ENCODE data around the gene HBQ1.
"Not testable (repeated sequence)": the region's sequence is repeated elsewhere in the genome, so short reads cannot be mapped to it uniquely, and the experiment has no call there.

Gene HBQ1

GRCh38 chr16:170088-170507 is 10.2 kb upstream of the HBQ1 start:
- H3K9ac ChIP-seq (ENCODE audit: low read length); H3K9me3 ChIP-seq (ENCODE audit: control insufficient read depth, insufficient read depth, low read depth, low read length); H3K4me3 ChIP-seq (ENCODE audit: low read depth, low read length); H3K27ac ChIP-seq (ENCODE audit: low read depth, low read length); H3K36me3 ChIP-seq (ENCODE audit: control insufficient read depth, insufficient read depth, low read length): not testable (repeated sequence)
- Histone ChIP-seq H3K27me3 (ENCODE audit: control insufficient read depth, insufficient read depth, low read length) (peaks cover 90% of the 10 kb centered on the region), H3K4me1 (ENCODE audit: control insufficient read depth, insufficient read depth, low read length) (peaks cover 33% of the 10 kb centered on the region)

- peaks cover 29% of the 10 kb centered on the region for H3K4me1 ChIP-seq (ENCODE audit: control insufficient read depth, insufficient read depth, low read length)
- no peak overlapping the region for H3K4me3 ChIP-seq (ENCODE audit: low read depth, low read length)
- H3K36me3 ChIP-seq (ENCODE audit: control insufficient read depth, insufficient read depth, low read length) = no peaks in the 10 kb centered on the region
- H3K9ac ChIP-seq (ENCODE audit: low read length) = no peak overlapping the region
- H3K27ac ChIP-seq (ENCODE audit: low read depth, low read length) = no peak overlapping the region
- H3K9me3 ChIP-seq (ENCODE audit: control insufficient read depth, insufficient read depth, low read depth, low read length) = no peaks in the 10 kb centered on the region
- H3K27me3 ChIP-seq (ENCODE audit: control insufficient read depth, insufficient read depth, low read length) = peaks cover 90% of the 10 kb centered on the region
Measured at GRCh38 chr16:170788-171187, 9.5 kb upstream of the HBQ1 start.

- H3K36me3 ChIP-seq (ENCODE audit: control insufficient read depth, insufficient read depth, low read length); H3K27ac ChIP-seq (ENCODE audit: low read depth, low read length); H3K9ac ChIP-seq (ENCODE audit: low read length); H3K9me3 ChIP-seq (ENCODE audit: control insufficient read depth, insufficient read depth, low read depth, low read length): not testable (repeated sequence)
- H3K27me3 ChIP-seq (ENCODE audit: control insufficient read depth, insufficient read depth, low read length) = peaks cover 85% of the 10 kb centered on the region
- H3K4me1 ChIP-seq (ENCODE audit: control insufficient read depth, insufficient read depth, low read length) = peaks cover 19% of the 10 kb centered on the region
- peak within 1 kb of the TSS; percentile 25 for H3K4me3 ChIP-seq (ENCODE audit: low read depth, low read length)
Measured at GRCh38 chr16:172374-172941, 7.8 kb upstream of the HBQ1 start, which contains the start of gene HBA2. Gene HBA2, plus strand, starts transcription at chr16:172876. Its CDS starts 37 bp downstream, at chr16:172913.

GRCh38 chr16:173211-173854 is 6.9 kb upstream of the HBQ1 start:
- H3K4me3 ChIP-seq (ENCODE audit: low read depth, low read length) = peak overlapping the region; percentile 25
- peaks cover 19% of the 10 kb centered on the region for H3K4me1 ChIP-seq (ENCODE audit: control insufficient read depth, insufficient read depth, low read length)
- not testable (repeated sequence) for H3K9ac ChIP-seq (ENCODE audit: low read length); H3K9me3 ChIP-seq (ENCODE audit: control insufficient read depth, insufficient read depth, low read depth, low read length); H3K27ac ChIP-seq (ENCODE audit: low read depth, low read length); H3K36me3 ChIP-seq (ENCODE audit: control insufficient read depth, insufficient read depth, low read length)
- peaks cover 85% of the 10 kb centered on the region for H3K27me3 ChIP-seq (ENCODE audit: control insufficient read depth, insufficient read depth, low read length)

GRCh38 chr16:173928-174769 is 6.1 kb upstream of the HBQ1 start:
- H3K36me3 ChIP-seq (ENCODE audit: control insufficient read depth, insufficient read depth, low read length); H3K4me3 ChIP-seq (ENCODE audit: low read depth, low read length): not testable (repeated sequence)
- peaks cover 14% of the 10 kb centered on the region for H3K4me1 ChIP-seq (ENCODE audit: control insufficient read depth, insufficient read depth, low read length)

GRCh38 chr16:175011-175949 is 5.0 kb upstream of the HBQ1 start:
- H3K4me1 ChIP-seq (ENCODE audit: control insufficient read depth, insufficient read depth, low read length) = peaks cover 8% of the 10 kb centered on the region; the same call in 1 of the 2 replicates
- no peak overlapping the region for H3K9ac ChIP-seq (ENCODE audit: low read length)
- peaks cover 86% of the 10 kb centered on the region for H3K27me3 ChIP-seq (ENCODE audit: control insufficient read depth, insufficient read depth, low read length)
- H3K9me3 ChIP-seq (ENCODE audit: control insufficient read depth, insufficient read depth, low read depth, low read length) = no peaks in the 10 kb centered on the region
- no peak overlapping the region for H3K4me3 ChIP-seq (ENCODE audit: low read depth, low read length)
- no peaks in the 10 kb centered on the region for H3K36me3 ChIP-seq (ENCODE audit: control insufficient read depth, insufficient read depth, low read length)
- H3K27ac ChIP-seq (ENCODE audit: low read depth, low read length) = no peak overlapping the region

More at GRCh38 chr16:173928-174769, 6.1 kb upstream of the HBQ1 start:
- H3K27ac ChIP-seq (ENCODE audit: low read depth, low read length); H3K9me3 ChIP-seq (ENCODE audit: control insufficient read depth, insufficient read depth, low read depth, low read length); H3K9ac ChIP-seq (ENCODE audit: low read length): not testable (repeated sequence)
- H3K27me3 ChIP-seq (ENCODE audit: control insufficient read depth, insufficient read depth, low read length) = peaks cover 85% of the 10 kb centered on the region

- H3K4me1 ChIP-seq (ENCODE audit: control insufficient read depth, insufficient read depth, low read length) = peaks cover 10% of the 10 kb centered on the region
- H3K27me3 ChIP-seq (ENCODE audit: control insufficient read depth, insufficient read depth, low read length) = peaks cover 86% of the 10 kb centered on the region
- H3K36me3 ChIP-seq (ENCODE audit: control insufficient read depth, insufficient read depth, low read length); H3K9ac ChIP-seq (ENCODE audit: low read length); H3K9me3 ChIP-seq (ENCODE audit: control insufficient read depth, insufficient read depth, low read depth, low read length); H3K4me3 ChIP-seq (ENCODE audit: low read depth, low read length); H3K27ac ChIP-seq (ENCODE audit: low read depth, low read length): not testable (repeated sequence)
Measured at GRCh38 chr16:176006-176405, 4.3 kb upstream of the HBQ1 start.

GRCh38 chr16:176477-177382 is 3.5 kb upstream of the HBQ1 start, which contains the start of gene HBA1:
Gene HBA1, plus strand, starts transcription at chr16:176680. Its CDS starts 37 bp downstream, at chr16:176717.
- peaks cover 82% of the 10 kb centered on the region for H3K27me3 ChIP-seq (ENCODE audit: control insufficient read depth, insufficient read depth, low read length)

GRCh38 chr16:177394-177822 is 2.9 kb upstream of the HBQ1 start:
- H3K4me1 ChIP-seq (ENCODE audit: control insufficient read depth, insufficient read depth, low read length) = peaks cover 13% of the 10 kb centered on the region
- no peaks in the 10 kb centered on the region for H3K9me3 ChIP-seq (ENCODE audit: control insufficient read depth, insufficient read depth, low read depth, low read length)
- H3K36me3 ChIP-seq (ENCODE audit: control insufficient read depth, insufficient read depth, low read length) = no peaks in the 10 kb centered on the region
- no peak overlapping the region for H3K9ac ChIP-seq (ENCODE audit: low read length)
- H3K4me3 ChIP-seq (ENCODE audit: low read depth, low read length) = no peak overlapping the region
- peaks cover 77% of the 10 kb centered on the region for H3K27me3 ChIP-seq (ENCODE audit: control insufficient read depth, insufficient read depth, low read length)
- no peak overlapping the region for H3K27ac ChIP-seq (ENCODE audit: low read depth, low read length)

More at GRCh38 chr16:176477-177382, 3.5 kb upstream of the HBQ1 start, which contains the start of gene HBA1:
- H3K4me1 ChIP-seq (ENCODE audit: control insufficient read depth, insufficient read depth, low read length) = peaks cover 13% of the 10 kb centered on the region
- H3K9ac ChIP-seq (ENCODE audit: low read length); H3K36me3 ChIP-seq (ENCODE audit: control insufficient read depth, insufficient read depth, low read length); H3K27ac ChIP-seq (ENCODE audit: low read depth, low read length); H3K9me3 ChIP-seq (ENCODE audit: control insufficient read depth, insufficient read depth, low read depth, low read length); H3K4me3 ChIP-seq (ENCODE audit: low read depth, low read length): not testable (repeated sequence)
